NCI-H2081 treated with DMSO at 0.1 percent for 48 hours (cell line): ENCODE results near the gene MYBBP1A.

Experiments
- DNase-seq: peaks from one replicate; lab custom pipeline; 2025; lab: John Stamatoyannopoulos, UW

The MYBBP1A gene

DNA sequence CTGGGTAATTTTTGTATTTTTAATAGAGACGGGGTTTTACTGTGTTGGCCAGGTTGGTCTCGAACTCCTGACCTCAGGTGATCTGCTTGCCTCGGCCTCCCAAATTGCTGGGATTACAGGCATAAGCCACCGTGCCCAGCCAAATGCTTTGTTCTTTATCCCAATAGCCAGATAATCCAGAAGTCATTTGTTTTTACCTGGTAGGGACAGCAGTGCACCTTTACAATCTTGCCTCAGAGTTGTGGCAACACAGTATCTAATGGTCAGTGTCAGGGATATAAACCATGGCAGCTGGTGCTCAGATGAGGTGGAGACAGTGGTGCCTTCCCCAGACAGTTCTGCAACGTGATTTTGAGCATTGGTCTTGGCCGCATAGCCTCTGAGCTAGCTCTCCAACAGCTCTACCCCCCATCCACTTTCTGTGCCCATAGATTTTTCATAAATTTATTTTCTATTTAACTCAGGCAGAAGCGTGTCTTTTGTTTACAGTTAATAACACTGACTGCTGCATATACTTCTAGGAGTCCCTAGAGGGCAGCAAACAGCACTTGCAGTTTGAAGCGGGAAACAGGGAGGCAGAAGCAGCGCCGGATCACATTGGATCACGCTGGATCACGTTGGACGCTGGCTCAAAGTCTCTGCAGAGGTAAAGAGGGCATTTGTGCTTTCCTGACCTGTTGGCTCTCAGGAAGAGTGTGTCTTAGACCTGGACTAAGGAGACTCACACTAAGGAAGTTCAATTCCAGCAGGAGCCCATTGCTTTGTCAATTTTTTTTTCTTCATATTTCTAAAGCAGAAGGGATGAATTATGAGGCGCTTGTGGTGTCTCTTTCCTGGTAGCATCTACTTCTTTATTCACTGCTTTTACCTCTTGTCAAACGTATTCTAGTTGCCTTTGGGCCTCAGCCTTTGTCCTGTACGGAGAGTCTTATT, 10.3 kb upstream of the MYBBP1A start:
- DNase-seq = peak; percentile 30

DNA sequence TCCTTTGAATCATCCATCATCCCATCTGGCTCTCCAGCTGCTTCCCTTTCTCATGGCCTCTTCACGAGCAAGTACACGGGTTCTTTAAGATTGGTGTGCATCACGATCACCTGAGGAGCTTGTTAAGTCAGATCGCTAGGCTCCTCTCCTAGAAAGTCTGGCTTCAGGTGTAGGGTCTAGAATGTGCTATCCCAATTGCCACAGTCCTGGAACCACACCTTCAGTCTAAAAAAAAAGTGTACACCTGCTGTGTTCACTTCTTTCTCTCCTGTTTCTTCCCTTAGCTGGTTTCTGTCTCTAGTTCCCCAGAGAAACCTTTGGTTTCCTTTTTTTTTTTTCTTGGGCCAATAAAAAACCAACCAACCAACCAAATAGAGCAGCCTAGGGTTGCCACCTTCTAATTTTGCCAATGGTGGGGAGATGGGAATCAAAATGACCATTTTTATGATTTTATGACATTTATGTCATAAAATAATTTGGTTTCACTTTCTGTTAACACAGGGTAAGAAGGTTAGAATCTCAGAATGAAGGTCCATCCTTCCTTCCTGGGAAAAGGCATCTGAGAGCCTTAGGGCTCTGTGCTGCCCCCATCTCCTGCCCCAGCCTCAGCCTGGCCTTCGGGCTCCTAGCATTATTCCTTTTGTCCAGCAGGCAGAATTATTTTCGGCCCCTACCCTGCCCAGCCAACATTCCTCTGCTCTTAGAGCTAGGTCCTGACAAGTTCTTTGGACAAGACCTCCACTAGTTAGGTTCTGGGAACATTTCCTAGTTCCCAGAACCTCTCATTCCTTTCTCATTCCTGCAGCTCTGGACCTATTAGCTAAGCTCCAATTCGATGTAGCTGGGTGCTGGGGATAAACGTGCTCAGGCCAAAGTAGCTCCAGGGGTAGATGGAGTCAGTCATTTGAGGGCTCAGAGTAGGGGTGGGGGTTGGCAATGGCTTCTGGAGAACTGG, 7.1 kb upstream of the MYBBP1A start:
- DNase-seq = no peak

DNA sequence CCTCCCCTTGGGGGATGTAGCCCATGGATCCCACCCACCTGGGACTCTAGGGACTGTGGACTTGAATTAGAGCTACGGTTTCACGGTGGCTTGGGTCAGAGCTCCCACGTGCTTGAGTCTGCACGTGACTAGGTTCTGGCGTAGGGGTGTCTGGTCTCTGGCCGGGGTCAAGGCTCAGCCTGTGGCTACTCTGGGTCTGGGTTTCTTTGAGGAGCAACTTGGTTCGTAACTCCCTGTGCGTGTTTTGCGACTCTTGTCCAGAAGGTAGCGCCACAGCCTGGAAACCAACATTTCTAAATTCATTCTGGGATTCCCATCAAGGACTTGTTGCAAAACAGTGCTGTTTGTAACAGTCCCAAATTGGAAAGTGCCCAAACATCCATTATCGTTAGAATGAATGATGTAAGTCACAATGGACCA, 5.7 kb upstream of the MYBBP1A start:
- no peak for DNase-seq

DNA sequence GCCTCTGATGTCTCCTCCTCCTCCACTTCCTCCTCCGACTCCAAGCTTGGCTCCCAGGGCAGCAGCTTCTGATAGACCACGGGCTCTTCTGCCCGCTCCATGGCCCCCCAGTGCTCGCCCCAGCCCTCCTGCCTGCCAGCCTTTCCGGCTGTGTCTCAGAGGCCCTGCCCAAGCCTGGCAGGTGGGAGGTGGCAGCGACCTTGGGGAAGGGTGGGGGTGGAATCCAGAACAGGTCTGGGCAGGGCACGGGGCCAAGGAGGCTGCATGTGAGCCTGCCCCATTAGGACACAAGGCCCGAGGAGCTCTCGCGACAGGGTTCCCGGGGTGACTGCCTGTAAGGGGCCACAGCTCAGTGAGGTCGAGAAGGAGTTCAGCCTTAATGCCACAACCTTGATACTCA, 5.2 kb upstream of the MYBBP1A start, which contains the start of gene GGT6:
GGT6 (minus strand) TSS at position 157 of the 400 bp plus-strand sequence; CDS start at position 101, 56 bp downstream.
- no peak for DNase-seq

DNA sequence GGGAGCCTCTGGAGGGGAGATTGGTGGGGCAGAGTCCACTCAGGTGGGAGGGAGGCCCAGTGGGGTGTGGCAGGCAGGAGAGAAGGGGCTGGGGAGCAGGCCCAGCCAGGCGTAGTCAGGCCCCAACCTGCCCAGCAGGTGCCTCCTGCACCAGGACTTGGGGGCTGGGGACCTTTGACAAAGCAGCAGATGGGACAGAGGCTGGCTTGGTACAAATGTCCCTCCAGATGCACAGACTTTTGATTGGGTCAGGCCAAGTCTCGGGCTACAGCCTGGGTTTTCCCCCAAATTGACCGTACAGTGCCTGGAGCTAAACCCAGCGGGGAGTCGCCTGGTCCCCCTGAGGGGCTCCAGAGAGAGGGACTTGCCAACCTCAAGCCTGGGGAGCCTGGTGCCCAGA, 4.8 kb upstream of the MYBBP1A start:
- DNase-seq = no peak

DNA sequence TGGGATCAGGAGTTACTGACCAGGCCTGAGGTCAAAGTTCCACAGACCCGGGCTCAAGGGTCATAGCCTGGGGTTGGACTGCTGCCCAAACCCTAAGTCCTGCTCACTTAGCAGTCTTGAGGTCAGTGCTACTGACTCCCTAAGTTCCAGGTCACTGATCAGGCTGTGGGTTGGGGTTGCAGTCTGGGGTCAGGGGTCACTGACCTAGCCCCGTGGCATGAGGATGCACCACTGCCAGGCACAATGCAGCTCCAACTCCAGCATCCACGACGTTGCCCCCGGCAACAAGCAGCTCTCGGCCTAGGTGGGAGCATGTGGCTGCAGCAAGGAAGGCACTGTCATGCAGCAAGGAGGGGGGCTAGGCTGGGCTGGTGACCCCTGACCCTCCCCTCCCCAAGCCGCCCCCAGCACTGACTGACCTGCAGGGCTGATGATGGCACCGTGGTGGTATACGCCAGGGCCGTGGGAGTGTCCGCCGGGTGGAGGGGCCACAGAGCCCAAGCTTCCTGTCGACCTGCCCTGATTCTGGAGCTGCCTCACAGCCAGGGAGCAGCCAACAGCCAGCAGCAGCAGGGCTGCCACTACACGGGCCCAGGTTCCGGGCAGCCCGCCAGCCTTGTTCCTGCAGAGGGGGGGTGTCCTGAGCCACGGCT, 4.1 kb upstream of the MYBBP1A start:
- no peak for DNase-seq

DNA sequence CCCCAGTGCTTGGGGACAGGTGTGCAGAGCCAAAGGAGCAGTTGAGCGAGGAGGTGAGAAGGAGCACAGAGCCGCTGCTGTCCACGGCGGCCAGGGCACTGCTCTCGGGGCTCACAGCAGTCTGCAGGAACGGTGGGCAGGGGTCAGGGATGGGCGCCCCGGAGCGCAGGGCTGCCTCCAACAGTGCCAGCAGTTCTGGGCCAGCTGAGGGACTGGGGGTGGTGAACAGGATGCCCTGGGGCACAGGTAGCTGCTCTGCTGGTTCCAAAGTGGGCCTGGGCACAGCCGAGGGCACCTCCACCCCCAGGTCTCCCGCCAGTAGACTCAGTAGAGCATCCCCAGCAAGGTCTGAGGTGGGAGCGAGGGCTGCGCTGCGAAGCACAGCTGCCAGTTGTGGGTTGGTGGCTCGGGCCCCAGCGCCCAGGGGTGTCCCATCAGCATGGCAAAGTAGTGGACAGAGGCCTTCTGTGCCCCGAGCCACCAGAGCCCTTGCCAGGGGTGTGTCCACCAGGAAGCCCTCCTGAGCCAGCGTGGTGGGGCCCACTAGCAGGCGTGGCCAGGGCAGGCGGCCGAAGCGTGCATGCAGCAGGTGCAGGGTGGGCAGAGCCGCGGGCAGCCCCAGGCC, 3.3 kb upstream of the MYBBP1A start:
- DNase-seq = no peak

DNA sequence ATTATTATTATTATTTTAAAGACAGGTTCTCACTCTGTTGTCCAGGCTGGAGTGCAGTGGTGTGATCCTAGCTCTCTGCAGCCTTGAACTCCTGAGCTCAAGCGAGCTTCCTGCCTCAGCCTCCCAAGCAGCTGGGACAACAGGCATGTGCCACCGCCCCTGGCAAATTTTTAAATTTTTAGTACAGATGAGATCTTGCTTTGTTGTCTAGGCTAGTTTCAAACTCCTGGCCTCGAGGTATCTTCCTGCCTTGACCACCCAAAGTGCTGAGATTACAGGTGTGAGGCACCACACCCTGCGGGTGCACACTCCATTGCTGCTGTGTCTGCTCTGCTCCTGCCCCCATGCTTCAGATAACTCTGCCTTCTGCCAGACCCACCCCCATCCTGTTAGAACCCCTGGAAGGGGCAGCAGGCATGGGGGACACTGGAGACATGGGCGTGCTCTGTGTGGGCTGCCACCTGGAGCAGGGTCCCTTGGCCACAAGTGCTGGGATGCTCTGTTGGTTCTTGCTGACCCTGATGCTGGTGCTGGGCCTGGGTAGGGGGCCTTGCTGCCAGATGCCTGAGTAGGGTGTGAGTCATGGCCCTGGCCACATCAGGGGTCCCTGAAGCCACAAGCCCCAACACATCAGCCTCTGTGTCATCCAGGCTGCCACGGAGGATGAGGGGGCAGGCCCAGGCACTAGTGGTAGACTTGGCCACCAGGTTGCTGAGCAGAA, 2.6 kb upstream of the MYBBP1A start:
- DNase-seq = no peak

DNA sequence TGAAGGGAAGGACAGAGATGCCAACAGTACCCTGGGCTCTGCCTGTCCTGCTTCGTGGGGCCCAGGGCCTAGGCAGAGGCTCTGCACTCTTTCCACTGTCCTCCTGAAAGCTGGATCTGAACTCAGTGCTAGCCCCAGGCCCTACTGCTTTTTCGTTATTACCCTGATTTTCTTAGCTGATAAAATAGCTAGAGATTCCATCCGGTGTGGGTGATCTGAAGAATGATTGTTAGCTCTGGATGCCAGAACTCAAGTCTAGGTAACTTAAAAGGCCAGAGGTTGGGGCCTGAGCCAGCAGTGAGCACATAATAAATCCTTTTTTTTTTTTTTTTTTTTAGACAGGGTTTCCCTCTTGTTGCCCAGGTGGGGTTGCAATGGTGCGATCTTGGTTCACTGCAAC, 1.8 kb upstream of the MYBBP1A start:
- DNase-seq = no peak

DNA sequence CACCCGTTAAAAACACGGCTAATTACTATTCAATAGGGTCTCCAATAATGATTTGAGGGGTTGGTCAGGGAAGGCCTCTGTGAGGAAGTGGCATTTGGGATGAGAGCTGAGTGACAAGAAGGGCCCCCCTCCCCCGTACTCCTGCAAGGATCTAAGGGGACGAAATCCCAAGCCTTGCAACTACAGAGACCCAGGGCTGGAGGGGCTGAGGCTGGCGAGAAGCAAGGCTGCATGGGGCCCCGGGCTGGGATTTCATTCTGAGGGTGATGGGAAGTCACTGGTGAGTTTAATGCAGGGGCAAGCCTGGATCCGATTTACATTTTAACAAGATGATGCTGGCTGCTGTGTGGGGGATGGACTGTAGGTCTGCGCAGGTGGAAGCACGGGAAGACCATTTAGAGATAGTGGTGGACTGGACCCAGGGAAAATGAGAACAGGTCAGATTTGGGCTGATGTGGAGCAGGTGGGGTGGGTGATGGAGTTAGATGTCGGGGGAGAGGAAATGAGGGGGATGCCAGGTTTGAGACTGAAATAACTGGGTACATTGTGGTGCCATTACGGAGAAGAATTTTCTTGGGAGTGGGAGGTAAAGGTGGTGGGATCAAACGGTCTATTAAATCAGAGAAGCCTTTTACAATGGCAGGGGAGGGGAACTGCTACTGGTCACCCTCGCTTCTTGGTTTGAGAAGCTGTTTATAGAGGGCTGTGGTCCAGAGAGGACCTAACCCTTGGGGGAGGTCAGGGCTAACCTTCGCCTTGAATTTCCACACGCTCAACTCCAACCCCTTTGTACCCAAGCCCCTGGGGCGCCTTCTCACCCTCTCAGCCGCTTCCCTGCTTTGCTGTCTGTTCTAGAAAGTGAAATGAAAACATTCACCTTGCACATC, 932 bp upstream of the MYBBP1A start:
- DNase-seq = no peak

DNA sequence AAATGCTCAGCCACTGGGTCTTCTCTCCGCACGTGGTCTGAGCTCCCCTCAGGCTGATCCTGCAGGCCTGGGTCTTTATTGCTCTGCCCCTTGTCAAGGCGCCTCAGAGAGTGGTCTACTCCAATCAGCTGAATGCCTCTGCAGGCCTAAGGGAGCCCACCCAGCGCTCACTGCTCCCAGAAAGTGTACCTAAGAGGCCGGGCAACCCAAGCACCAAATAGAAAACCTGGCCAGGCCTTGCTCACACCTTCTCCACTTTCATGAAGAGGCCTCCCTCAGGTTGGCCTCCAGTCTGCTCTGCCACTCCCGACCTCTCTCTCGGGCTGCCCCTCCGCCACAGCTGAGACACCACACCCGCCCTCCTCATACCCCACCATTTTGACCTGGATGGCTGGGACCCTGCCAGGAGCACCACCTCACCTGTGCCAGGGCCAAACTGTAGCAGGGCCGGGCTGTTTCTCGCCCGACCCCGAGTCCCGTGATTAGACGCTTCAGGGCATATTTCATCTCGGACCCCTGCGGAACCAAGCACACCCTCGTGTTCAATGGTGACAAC, 665 bp downstream of the MYBBP1A start:
- DNase-seq = no peak

DNA sequence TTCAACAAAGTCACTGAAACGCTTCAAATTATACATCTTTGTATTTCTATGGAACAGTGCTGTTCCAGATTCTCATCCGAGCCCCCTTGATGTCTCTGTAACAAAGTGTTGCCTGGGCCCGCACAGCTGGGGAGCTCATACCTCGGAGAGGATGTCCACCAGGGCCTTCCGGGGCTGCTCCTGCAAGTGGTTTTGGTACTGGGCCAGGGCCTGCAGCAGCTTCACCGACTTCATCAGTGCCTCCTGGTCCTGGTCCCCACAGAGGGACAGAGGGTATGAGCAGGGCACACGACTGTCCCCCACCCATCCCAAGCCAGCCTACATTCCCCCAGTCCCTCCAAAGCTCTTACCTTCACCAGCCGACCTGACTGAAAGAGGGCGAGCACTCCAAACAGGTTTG, 1.5 kb downstream of the MYBBP1A start:
- no peak for DNase-seq

DNA sequence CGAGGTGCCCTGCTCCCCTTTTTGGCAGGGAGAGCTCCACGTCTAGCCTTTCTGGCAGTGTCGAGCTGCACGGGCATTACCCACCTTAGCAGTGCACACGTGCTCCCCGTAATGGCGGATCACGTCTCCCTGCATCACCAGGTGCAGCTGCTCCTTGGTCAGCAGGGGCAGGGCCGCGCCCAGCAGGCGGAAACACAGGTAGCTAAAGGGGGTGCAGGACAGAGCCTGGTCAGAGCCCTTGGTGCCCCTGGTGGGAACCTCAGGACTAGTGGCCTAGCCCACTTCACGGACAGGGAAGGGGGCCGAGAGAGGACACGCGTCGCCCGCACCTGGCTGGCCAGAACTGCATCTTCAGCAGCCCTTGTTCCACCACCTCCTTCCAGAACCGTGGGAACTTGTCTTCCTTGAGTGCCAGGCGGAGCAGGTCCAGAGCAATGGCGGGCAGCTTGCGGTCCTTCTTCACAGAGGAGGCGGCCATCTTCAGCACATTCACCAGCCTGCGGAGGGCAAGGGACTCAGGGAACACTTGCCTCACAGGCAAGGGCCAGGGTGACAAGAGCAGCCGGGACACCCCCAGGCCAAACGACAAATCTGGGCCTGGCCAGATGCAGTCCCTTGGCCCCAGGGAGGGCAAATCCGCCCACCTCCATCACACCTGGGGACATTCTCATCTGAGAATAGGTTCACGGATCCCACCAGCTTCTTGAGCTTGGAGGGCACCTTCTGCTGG, 3.2 kb downstream of the MYBBP1A start:
- DNase-seq = no peak

DNA sequence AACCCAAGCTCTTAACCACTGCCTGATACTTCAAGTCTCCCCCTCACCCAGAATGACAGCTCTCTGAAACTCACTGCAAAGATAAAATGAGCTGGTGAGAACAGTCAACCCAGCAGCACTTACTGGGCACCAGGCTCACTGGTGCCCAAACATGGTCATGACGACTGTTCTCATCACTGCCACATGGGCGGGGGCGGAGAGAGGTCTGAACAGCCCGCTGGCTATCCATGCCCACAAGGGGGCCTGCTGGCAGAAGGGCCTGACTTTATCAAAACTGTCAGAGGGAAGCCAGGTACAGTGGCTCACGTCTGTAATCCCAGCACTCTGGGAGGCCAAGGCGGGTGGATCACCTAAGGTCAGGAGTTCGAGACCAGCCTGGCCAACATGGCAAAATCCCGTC, 4.0 kb downstream of the MYBBP1A start:
- DNase-seq = no peak

DNA sequence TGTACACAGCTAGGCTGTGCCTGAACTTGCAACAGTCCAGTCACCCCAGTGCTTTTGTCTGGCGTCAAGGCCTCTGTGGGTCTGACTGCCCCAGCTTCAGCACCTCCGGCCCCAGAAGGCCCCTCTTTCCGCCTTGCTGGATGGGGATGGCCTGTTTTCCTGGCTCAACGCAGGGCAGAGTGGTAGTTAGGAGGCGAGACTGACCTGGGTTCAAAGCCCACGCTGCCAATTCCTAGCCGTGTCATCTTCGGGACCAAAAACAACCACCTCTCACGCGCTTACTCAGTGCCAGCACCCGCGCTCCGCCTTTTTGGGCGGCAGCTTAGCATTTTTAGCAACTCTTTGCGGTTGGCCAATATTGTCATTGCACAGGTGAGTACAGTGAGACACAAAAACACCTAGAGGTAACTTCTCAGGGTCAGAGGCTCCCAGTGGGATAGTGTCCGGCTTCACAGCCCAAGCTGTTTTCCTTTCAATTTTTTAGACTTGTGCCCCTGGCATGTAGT, 4.6 kb downstream of the MYBBP1A start:
- DNase-seq = no peak

DNA sequence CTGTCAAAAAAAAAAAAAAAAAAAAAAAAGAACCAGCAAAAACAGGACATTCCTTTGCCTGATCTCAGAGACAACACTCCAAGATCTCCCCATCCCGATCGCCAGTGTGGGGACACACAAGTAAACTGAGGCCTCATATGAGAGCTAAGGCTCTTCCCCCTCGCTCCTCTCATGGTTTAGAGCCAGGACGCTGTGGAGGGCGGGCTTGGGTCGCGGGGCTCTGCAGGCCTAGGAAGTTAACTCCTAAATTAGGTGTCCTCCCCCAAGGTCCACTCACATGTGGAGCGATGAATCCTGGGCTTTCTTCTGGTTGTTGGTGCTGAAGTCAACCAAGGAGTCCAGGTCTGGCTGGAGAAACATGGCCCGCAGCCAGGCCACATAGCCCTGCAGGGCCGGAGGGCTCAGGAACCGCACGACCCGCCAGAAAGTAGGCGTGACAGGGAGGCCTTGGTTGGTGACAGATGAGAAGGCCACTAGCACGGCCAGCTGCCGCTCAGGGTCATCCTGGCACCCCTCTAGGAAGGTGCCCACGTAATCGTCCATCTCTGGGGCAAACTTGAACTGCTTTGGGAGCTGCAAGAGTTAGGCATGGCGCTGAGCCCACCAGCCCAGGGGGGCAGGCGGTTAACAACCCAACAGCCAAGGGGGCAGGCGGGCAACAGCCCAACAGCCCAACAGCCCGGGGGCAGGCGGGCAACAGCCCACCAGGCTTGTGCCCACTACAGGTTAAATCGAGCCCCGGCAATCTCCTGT, 5.2 kb downstream of the MYBBP1A start:
- DNase-seq = no peak

DNA sequence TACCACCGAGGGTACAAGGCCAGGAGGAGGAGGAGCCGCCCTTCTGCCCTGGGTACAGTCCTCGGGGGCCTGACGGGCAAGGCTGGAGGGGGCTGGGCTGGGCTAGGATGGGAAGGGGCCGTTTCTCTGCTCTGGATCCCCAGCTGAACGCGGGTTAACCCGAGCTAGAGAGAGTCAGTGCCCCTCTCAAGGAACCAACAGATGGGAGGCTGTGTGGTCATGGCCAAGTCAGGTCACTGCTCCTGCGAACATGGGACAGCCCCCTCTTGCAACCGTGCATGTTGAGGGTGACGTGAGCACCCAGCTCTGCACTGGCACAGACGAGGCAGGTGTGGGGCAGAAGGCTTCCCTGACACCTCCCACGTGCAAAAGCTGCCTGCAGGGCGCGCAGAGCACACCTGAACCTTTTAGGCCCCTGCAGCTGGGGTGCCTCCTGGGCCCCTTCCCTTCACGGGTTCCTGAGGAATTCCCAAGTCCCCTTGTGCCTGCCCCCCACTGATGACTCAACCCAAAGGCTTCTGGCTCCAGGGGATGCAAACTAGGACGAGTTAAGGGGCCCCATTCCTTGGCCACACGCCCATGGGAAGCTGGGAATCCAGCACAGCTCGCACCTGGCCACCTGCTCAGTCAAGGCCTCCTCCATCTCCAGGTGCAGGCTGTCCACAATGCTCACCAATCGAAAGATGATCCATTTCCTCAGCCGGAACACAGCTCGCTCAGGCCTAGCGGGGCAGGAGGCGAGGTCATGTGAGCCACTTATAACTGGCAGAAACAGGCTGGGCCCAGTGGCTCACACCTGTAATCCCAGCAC, 6.3 kb downstream of the MYBBP1A start:
- no peak for DNase-seq
